Measurements from ENCODE around the gene GADD45B.

Gene GADD45B

GRCh38 chr19:2434721-2435265 lies 41.1 kb upstream of the GADD45B start:
- Mint-ChIP-seq H3K27ac (no peak overlapping the region), H3K9me3 (no peaks in the 10 kb centered on the region), H3K4me3 (no peak overlapping the region), H3K27me3 (no peaks in the 10 kb centered on the region), H3K36me3 (ENCODE audit: insufficient read depth) (peaks cover 14% of the 10 kb centered on the region), H3K4me1 (ENCODE audit: low read depth in 2 of 2) (no peaks in the 10 kb centered on the region)
- ATAC-seq (replicated peaks) (no peak), DNase-seq (no peak)

- no peak for ATAC-seq (replicated peaks)
- no peak for DNase-seq
- Mint-ChIP-seq H3K4me1 (ENCODE audit: low read depth in 2 of 2) (no peaks in the 10 kb centered on the region), H3K4me3 (no peak overlapping the region), H3K36me3 (ENCODE audit: insufficient read depth) (peaks cover 14% of the 10 kb centered on the region), H3K27me3 (no peaks in the 10 kb centered on the region), H3K27ac (no peak overlapping the region), H3K9me3 (no peaks in the 10 kb centered on the region)
Observed at GRCh38 chr19:2436384-2436783, 39.5 kb upstream of the GADD45B start.

DNA sequence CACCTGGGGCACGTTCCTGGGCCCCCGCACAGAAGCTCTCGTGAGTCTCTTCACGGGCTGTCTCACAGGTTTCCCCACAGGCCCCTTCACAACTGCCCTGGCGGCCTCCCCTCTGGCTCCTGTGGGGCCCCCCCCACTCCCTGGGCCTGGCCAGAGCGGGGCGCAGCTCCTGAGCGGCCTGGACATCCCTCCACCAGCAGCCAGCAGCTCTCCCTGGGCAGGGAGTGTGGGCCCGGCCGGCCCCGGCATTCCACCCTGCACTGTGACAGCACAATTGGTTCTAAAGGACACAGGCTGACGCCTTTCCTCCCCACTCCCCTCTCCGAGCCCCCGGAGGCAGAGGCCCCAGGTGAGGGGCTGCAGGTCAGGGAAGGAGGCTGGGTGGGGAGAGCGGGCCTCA lies 39.0 kb upstream of the GADD45B start:
- ATAC-seq (replicated peaks) = no peak
- peaks cover 14% of the 10 kb centered on the region for H3K36me3 Mint-ChIP-seq (ENCODE audit: insufficient read depth)
- no peak overlapping the region for H3K27ac Mint-ChIP-seq

GRCh38 chr19:2438178-2438577 lies 37.7 kb upstream of the GADD45B start:
- no peak for ATAC-seq (replicated peaks)
- peaks cover 14% of the 10 kb centered on the region for H3K36me3 Mint-ChIP-seq (ENCODE audit: insufficient read depth)
- H3K27me3 Mint-ChIP-seq = no peaks in the 10 kb centered on the region

More for the DNA sequence above, 39.0 kb upstream of the GADD45B start:
- no peaks in the 10 kb centered on the region for H3K27me3 Mint-ChIP-seq
- no peak for DNase-seq
- no peaks in the 10 kb centered on the region for H3K9me3 Mint-ChIP-seq
- no peak overlapping the region for H3K4me3 Mint-ChIP-seq
- no peaks in the 10 kb centered on the region for H3K4me1 Mint-ChIP-seq (ENCODE audit: low read depth in 2 of 2)

GRCh38 chr19:2440515-2440914 lies 35.4 kb upstream of the GADD45B start:
- ATAC-seq (replicated peaks) (no peak), DNase-seq (no peak)
- Mint-ChIP-seq H3K4me1 (ENCODE audit: low read depth in 2 of 2) (no peaks in the 10 kb centered on the region), H3K27ac (peak overlapping the region in 1 of 2 donors; percentile 1), H3K4me3 (no peak overlapping the region), H3K9me3 (no peaks in the 10 kb centered on the region), H3K27me3 (no peaks in the 10 kb centered on the region), H3K36me3 (ENCODE audit: insufficient read depth) (peaks cover 16% of the 10 kb centered on the region)

More at GRCh38 chr19:2438178-2438577, 37.7 kb upstream of the GADD45B start:
- no peak overlapping the region for H3K4me3 Mint-ChIP-seq
- no peak overlapping the region for H3K27ac Mint-ChIP-seq
- no peak for DNase-seq
- H3K9me3 Mint-ChIP-seq = no peaks in the 10 kb centered on the region
- no peaks in the 10 kb centered on the region for H3K4me1 Mint-ChIP-seq (ENCODE audit: low read depth in 2 of 2)

GRCh38 chr19:2441096-2441752 lies 34.7 kb upstream of the GADD45B start:
- Mint-ChIP-seq H3K36me3 (ENCODE audit: insufficient read depth) (peaks cover 13% of the 10 kb centered on the region), H3K4me3 (no peak overlapping the region), H3K9me3 (no peaks in the 10 kb centered on the region), H3K4me1 (ENCODE audit: low read depth in 2 of 2) (peaks cover 0 to under 1% of the 10 kb centered on the region in 2 donors), H3K27ac (no peak overlapping the region), H3K27me3 (no peaks in the 10 kb centered on the region)
- DNase-seq (no peak), ATAC-seq (replicated peaks) (no peak)

DNA sequence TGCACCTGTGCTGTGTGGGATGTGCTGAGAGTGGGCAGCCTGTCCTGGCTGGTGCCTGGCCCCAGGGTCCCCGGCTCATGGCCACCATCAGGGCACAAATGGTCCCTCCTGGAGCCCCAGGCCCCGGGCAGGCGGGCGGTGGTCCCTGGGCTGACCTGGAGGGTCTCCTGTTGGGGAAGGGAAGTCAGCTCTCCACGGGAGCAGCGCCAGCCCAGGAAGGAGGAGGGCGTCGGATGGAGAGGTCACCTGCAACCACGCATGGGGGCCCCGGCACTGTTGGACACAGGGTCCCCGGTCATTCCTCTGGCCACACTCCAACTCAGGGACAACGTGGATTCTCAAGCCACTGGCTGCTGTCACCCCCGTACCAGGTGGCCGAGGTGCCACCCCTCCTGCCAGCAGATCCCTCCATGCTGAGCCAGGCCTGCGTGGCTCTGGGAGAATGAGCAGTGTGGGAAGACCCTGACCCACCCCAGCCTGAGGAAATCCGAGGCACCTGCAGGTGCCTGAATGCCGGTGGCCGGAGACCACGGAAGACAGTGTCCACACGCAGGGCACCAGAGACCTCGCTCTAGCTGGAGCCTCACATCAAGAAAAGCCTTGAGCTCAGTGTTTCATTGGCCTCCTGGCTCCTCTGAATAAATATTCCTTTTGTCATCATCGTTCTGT lies 32.7 kb upstream of the GADD45B start:
- DNase-seq = no peak
- no peak overlapping the region for H3K4me3 Mint-ChIP-seq
- no peaks in the 10 kb centered on the region for H3K9me3 Mint-ChIP-seq
- no peaks in the 10 kb centered on the region for H3K27me3 Mint-ChIP-seq
- peaks cover 8 to 11% of the 10 kb centered on the region in 2 donors for H3K4me1 Mint-ChIP-seq (ENCODE audit: low read depth in 2 of 2)
- no peak overlapping the region for H3K27ac Mint-ChIP-seq
- H3K36me3 Mint-ChIP-seq (ENCODE audit: insufficient read depth) = peaks cover 9% of the 10 kb centered on the region
- ATAC-seq (replicated peaks) = no peak

DNA sequence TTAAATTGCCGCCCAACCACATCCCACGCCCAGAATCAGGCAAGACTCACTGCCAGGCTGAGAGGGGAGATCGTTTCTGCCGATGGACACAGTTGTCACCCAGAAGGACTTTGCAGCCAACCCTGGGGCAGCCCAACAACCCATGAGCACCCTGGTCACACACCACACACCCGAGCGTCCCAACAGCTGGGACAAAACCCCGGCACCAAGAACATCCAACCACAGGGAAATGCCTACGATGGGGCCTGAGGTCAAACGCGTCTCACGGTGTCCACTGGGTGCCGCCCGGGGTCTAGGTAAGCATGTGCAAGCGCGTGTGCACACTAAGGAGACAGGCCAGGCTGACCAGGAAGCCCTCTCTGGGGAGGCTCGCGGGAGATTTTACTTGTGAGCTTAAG lies 32.1 kb upstream of the GADD45B start:
- DNase-seq (no peak), ATAC-seq (replicated peaks) (no peak)
- Mint-ChIP-seq H3K9me3 (no peaks in the 10 kb centered on the region), H3K27ac (no peak overlapping the region), H3K4me1 (ENCODE audit: low read depth in 2 of 2) (peaks cover 10 to 11% of the 10 kb centered on the region in 2 donors), H3K36me3 (ENCODE audit: insufficient read depth) (peaks cover 9% of the 10 kb centered on the region), H3K27me3 (no peaks in the 10 kb centered on the region), H3K4me3 (no peak overlapping the region)

- Mint-ChIP-seq H3K4me1 (ENCODE audit: low read depth in 2 of 2) (peaks cover 10 to 11% of the 10 kb centered on the region in 2 donors), H3K27me3 (no peaks in the 10 kb centered on the region), H3K9me3 (no peaks in the 10 kb centered on the region), H3K27ac (peak overlapping the region in 1 of 2 donors; percentile 76), H3K36me3 (ENCODE audit: insufficient read depth) (peaks cover 6% of the 10 kb centered on the region), H3K4me3 (no peak overlapping the region)
- ATAC-seq (replicated peaks) (no peak), DNase-seq (no peak)
Observed at GRCh38 chr19:2444251-2445002, 31.5 kb upstream of the GADD45B start.

DNA sequence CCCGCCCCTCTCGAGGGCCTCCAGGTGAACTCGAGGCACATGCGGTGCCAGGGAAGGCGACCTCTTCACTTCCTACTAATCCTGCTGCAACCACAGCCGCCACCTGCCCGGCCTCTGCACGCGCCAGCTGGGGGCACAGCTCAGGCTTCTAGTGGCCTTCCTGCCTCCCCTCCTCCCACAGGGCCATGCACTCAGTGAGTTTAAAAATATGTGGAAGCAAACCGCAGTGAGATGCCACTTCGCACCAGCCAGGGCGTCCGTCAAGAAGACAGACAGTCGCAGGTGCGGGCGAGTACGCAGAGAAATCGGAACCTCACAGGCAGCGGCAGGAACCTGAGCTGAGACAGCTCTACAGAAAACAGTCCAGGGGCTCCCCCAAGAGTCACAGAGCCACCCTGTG lies 29.5 kb upstream of the GADD45B start:
- Mint-ChIP-seq H3K36me3 (ENCODE audit: insufficient read depth) (peaks cover 6% of the 10 kb centered on the region), H3K4me3 (peak overlapping the region; percentile 44 to 73), H3K27ac (peak overlapping the region; percentile 89 to 94), H3K4me1 (ENCODE audit: low read depth in 2 of 2) (peaks cover 11 to 13% of the 10 kb centered on the region in 2 donors), H3K9me3 (no peaks in the 10 kb centered on the region), H3K27me3 (no peaks in the 10 kb centered on the region)
- ATAC-seq (replicated peaks) = peak; percentile 46
- no peak for DNase-seq

DNA sequence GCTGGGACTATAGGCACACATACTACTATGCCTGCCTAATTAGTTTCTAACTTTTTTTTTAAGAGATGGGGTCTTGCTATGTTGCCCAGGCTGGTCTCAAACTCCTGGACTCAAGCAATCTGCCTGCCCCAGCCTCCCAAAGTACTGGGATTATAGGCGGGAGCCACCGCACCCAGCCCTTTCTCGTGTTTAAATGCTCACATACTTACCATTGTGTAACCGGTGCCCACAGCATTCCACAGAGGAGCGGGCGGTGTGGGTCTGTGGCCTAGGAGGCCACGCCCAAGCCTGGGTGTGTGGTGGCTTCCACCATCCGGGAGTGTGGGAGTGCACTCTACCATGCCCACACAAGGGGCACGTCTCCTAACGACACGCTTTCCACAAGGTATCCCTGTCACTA lies 26.9 kb upstream of the GADD45B start:
- Mint-ChIP-seq H3K27ac (peak overlapping the region in 1 of 2 donors; percentile 32), H3K4me1 (ENCODE audit: low read depth in 2 of 2) (peaks cover 11 to 14% of the 10 kb centered on the region in 2 donors), H3K9me3 (no peaks in the 10 kb centered on the region), H3K36me3 (ENCODE audit: insufficient read depth) (peaks cover 6% of the 10 kb centered on the region), H3K27me3 (no peaks in the 10 kb centered on the region), H3K4me3 (no peak overlapping the region)
- no peak for ATAC-seq (replicated peaks)
- no peak for DNase-seq

- no peak overlapping the region for H3K27ac Mint-ChIP-seq
- H3K27me3 Mint-ChIP-seq = no peaks in the 10 kb centered on the region
- ATAC-seq (replicated peaks) (no peak), DNase-seq (no peak)
- H3K4me3 Mint-ChIP-seq = no peak overlapping the region
- peaks cover 20 to 22% of the 10 kb centered on the region in 2 donors for H3K4me1 Mint-ChIP-seq (ENCODE audit: low read depth in 2 of 2)
- no peaks in the 10 kb centered on the region for H3K9me3 Mint-ChIP-seq
- H3K36me3 Mint-ChIP-seq (ENCODE audit: insufficient read depth) = peaks cover 14% of the 10 kb centered on the region
Observed at GRCh38 chr19:2451138-2451537, 24.8 kb upstream of the GADD45B start.

- Mint-ChIP-seq H3K4me3 (no peak overlapping the region), H3K27ac (no peak overlapping the region), H3K4me1 (ENCODE audit: low read depth in 2 of 2) (peaks cover 14 to 17% of the 10 kb centered on the region in 2 donors), H3K36me3 (ENCODE audit: insufficient read depth) (peaks cover 14% of the 10 kb centered on the region), H3K9me3 (no peaks in the 10 kb centered on the region), H3K27me3 (no peaks in the 10 kb centered on the region)
- ATAC-seq (replicated peaks) (no peak), DNase-seq (no peak)
Observed at GRCh38 chr19:2451741-2452140, 24.2 kb upstream of the GADD45B start.

Measured in effector memory CD8-positive, alpha-beta T cell (primary cell).